Body of pancreas (tissue), 4 donors: Measurements from ENCODE around the gene GOLGA3.

Experiments
- CTCF ChIP-seq, 7 experiments: fragments of 450-650 bp in 4 of 7; fragments of 200-600 bp in 3 of 7; sonication (generic) in 3 of 7; IDR thresholded peaks; one replicate each; pipeline ENCODE4 v1.5.1; 2016 to 2019; ENCODE audit warnings: antibody characterized with exemption in 7 of 7
- POLR2A ChIP-seq, 3 donors: fragments of 450-650 bp; IDR thresholded peaks; one replicate each; pipeline ENCODE4 v1.6.1; 2016; ENCODE audit warnings: antibody characterized with exemption in 3 of 3, mild to moderate bottlenecking in 2 of 3

- no peak for TF ChIP-seq CTCF (IDR thresholded peaks at IDR 0.05)
- TF ChIP-seq POLR2A (IDR thresholded peaks at IDR 0.05), result no peak
Observed at GRCh38 chr12:132848521-132848920, 19.9 kb upstream of the GOLGA3 start.
